ENCODE results near the gene ADGRB3.

The ADGRB3 gene

DNA sequence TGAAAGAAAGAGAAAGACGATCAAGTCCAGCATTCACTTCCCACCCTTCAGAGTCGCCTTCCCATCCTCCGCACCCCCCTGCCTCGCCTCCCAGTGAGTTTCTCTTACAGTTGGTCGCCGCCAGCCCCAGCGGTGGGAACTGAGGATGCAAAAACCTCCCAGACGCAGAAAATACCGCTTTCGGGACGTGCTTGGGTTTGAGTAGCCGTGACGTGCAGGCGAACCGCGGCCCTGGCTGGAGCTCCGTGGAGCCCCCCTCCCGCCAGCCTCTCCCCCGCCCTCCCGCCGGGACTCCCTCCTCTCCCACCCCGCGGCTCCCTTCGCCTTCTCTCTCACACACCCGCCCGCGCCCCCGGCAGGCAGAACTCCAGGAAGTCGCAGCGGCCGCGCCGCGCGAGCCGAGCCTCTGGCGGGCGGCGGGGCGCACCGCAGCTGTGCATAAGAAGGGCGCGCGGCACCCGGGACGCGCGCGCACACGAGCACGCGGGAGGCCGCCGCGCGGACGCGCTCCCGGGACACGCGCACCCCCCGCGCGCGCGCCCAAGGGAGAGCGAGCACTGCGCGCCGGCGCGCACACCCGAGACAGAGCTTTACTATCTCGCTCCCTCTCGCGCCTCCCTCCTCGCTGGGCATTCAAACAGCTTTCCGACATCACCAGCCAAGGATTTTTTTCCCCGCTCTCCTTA, at the start of gene ADGRB3:
Gene ADGRB3 (plus strand): TSS at position 557 of the 686 bp plus-strand sequence. CDS start 3,394 bp downstream, outside the sequence.
- peak; percentile 4 for DNase-seq

DNA sequence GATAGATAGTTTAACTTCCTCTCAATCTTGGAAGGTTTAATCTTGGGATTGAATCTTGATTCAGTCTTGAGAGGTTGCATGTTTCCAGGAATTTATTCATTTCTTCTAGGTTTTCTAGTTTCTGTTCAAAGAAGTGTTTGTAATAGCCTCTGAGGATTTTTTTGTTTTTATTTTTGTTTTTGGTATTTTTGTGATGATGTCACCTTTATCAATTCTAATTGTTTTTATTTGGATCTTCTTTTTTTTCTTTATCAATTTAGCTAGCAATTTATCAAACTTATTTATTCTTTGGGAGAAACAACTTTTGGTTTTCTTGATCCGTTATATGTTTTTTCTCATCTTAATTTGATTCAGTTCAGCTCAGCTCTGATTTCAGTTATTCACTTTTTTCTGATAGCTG, 41.5 kb upstream of the ADGRB3 start:
- no peak for DNase-seq

DNA sequence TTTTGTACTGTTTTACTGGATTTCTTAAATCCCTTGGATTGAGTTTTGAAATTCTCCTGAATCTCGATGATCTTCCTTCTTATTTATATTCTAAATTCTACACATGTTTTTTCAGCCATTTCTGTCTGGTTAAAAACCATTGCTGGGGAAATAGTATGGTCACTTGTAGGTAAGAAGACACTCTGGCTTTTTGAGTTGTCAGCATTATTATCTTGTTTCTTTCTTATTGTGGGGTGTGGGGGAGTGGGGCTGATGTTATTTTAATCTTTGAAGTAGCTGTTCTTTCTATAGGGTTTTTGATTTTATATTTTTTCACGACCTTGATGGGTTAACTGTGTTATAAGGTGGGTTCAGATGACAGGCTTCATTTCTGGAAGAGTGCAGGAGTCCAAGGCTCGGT, 37.4 kb upstream of the ADGRB3 start:
- DNase-seq, result no peak

DNA sequence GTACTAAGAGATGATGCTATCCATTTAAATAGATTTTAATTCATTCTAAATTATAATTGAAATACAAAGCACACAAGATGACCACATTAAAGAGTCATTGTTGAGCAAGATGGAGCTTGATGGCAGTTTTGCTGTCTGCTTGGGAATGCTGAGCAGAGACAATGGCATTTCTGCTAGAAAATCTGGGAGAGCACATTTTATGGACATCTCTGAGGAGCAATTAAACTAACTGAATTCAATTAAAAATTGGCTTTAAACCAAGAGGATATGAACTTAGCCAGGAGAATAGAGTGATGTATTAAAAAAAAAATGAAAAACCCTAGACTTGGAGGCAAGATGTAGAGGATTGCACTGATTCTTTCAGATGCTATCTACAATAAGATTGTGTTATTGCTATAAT, 19.1 kb upstream of the ADGRB3 start:
- DNase-seq, result no peak

DNA sequence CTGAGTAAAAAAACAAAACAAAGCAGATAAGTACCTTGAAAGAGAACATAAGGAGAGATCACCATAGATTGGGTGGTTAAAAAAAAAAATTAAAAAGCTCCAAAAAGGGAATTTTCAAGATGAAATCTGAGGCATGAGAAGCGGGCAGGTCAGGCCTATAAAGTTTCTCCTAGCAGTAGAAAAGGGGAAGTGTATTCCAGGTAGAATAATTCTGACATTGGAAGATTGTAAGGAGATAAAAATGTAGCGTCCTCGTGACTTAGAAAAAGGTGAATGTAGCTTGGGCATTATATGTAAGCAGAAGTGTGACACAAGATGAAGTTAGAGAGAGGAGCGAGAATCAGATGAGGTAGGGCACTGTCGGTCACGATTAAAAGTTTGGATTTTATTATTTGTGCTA, 9.1 kb upstream of the ADGRB3 start:
- no peak for DNase-seq

DNA sequence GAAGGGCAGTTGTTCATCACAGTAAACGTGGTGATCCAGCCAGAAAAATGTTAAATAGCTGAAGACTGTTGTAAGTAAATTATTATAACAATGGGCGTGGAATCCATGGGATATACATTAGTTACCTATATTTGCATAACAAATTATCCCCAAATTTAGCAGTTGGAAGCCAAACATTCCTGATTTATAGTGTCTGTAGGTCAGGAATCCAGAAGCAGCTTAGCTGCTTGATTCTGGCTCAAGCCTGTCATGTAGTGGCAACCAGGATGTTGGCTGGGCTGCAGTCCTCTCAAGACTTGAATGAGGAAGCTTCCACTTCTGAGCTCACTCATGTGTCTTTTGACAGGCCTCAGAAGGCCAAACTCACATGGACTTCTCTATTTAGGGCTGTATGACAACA, 6.9 kb upstream of the ADGRB3 start:
- DNase-seq, result no peak

DNA sequence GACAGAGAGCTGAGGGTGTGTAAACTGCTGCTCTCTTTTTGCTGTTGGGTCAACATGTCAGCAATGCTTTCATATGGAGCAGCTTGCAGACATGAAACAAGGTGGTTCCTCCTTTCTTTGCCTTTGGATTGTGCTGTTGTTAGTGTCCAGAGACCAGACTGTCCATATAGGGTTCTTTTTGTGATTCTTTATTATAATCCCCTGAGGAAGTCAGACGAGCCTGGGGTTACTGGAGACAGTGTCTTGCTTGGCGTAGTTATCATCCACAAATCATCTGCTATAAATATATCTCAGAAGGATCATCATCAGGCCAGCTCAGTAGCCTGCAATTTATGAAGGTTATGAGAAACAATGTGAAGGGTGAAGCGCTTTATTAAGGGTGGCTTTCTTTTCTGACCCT, 2.3 kb upstream of the ADGRB3 start:
- DNase-seq, result no peak

DNA sequence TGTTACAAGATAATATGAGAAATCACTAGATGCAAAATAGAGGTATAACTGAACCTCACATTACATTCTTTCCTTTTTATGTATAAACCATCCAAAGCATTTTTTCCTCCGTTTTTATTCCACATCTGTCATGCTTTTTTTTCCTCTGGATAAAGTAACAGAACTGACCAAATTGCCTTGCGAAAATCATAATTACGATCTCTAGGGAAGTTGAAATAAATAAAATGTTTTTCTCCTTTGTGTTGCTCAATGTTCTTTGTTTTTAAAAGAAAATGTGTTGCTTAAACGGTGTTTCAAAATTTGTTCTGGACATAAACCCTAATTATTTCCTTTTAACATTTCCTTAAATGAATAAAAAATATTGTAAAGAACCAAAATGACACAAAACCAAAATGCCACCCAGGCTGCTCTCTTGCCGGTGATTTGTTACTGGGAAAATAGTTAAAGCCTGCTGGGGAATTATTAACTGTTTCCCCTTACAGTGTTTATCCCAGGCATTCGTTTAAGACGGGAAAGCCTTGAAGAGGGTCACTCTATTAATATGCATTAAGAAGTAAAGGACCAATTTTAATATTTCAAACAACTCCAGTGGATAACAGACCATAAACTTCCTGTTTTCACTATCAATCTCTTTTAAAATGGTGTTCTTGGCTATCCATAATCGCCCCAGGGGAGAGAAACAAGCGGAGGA, 1.7 kb upstream of the ADGRB3 start:
- no peak for DNase-seq

DNA sequence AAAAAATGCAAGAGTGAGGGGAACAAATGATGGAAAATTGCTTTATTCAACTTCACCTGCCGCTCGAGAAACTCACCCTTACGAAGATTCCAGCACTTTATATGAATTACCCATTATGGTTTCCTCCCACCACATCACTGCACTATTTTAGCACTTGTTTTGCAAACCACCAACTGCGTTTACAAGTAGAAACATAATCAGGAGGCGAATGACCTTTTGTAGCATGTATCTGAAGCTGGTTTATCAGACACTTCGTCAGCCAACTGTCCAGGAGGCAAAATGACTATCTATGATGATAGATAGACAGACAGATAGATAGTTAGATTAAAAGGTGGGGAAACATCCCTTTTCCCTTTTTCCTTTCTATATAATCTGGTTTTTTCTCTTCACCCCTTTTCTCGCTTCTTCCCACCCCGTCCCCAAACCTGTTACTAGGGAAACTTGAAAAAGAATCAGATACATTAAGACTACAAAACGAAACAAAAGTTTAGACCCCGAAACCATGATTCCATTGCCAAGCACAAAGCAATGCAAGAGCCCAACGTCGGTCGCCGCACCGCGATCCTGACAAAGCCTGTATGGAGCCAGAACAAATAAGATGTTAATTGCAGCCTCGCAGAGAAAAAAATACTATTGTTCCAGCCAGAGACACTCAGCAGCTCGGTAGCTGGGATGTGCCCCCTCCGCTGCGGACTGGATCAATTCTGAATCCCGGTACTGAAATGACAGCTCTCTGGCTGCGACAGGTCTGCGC, 933 bp upstream of the ADGRB3 start:
- no peak for DNase-seq

DNA sequence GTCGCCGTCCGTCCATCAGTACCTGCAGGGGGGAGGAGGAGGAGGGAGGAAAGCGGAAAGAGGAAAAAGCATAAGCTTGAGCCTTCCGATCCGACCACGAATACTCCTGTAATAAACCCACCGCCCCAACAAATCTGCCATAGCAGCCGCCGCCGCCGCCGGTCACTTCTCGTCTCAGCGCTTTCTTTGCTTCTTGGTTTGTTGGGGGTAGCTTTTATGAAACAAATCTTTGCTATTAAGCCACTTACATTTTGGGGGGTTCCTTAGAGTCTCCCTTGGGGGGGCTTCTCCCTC, 277 bp downstream of the ADGRB3 start:
- DNase-seq, result no peak

DNA sequence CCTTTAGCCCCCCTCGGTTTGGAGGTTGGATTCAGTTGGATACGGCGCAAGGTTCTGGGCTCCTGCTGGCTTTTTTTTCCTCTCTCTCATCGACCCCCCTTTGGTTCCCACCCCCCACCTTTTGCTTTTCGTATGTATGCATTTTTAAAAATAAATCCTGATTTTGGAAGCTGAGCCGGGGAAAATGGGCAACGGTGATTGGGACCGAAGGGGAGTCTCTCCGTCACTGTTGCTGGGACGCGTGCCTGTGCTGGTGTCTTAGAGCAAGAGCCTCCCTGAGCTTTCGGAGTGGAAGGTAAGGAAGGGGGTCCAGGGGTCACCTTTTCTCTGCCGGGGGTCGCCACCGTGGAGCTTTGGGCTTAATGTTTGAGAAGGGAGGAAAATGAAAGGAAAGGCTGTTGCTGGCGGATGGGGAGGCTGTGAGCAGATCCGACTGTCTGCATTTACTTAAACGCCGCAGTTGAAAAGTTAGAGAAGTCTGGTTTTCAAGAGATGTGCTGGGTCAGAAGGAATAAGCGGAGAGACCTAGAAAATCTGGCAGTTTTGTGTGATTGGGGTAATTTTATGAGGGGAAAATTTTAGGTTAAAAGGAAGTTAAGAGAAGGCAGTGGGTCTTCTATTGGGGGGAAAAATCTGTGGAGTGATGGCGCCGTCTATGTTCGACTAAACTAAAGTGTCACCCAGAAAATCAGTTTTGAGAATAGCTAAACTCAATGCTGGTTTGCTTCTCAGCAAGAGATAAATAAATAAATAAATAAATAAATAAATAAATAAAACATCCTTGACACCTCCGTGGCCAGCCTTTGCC, 828 bp downstream of the ADGRB3 start:
- DNase-seq, result no peak

DNA sequence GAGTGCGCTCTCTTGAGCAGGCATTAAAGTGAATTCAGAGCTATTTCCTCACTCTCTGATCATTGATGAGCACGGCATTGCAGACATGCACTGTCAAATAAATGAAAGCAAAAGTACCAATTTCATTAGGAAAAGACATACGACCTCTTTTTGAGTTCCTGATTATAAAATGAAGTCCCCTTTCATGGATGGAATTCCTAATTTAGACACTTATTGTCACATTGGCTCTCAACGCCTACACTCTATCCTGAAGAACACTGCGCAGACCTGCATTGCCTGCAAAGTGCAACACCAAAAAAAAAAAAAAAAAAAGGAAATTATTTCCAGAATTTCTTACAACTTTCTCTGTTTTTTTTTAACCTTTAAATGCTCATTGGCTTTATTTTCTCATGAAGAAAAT, 1.6 kb downstream of the ADGRB3 start:
- DNase-seq, result no peak

DNA sequence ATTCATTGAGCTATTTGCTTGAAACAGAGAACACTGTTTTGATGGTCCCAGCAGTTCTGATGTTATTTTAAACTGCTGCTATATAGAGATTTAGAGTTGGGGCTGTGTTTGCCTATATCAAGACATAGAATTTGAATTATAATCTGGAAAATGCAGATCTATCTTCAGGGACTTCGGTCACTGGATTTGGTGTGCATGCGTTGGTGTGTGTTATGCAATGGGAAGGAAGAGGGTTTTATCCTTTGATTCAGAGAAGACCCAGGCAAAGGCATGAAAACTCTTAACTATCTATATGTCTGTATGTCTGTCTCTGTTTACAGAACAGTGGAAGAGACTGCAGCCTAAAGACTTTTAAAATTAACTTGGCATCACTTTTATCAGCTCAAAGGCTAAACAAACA, 2.0 kb downstream of the ADGRB3 start:
- no peak for DNase-seq

DNA sequence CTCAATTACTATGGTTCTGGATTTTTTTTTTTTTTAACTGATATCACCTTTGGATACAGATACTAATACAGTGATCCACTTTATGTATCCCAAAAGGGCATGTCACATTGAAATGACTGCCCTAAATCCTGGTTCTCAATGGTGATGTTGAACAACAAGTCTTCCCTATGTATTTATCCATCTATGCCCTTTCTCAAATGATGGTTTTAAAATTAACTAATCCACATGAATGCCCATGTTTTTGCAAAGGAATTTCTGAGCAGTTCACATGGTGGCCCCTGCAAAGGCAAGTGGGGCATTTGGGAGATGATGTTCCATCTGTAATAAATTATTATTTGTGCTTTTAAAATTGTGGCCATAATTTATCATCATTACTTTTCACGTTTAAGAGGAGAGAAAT, 2.7 kb downstream of the ADGRB3 start:
- no peak for DNase-seq

DNA sequence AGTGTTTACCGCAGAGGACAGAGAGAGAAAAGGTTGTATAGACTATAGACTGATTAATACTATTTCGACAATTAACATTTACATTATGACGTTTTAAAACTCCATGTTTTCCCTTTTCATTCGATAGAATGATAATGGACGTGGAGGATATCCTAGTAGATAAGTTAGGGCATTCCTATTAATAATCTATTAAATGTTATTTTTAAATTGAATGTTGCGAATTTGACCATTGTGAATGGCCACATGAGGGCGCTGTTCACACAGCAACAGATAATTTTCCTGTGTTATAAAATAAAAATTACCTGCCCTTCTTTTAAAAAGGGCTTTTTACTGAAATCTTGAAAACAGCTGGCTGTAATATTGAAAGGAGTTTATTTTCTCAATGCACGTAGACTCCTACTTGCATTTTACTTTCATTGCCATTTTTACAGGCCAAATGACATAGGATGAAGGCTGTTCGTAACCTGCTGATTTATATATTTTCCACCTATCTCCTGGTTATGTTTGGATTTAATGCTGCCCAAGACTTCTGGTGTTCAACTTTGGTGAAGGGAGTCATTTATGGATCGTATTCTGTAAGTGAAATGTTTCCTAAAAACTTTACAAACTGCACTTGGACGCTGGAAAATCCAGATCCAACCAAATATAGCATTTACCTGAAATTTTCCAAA, 3.3 kb downstream of the ADGRB3 start:
- DNase-seq, result no peak

DNA sequence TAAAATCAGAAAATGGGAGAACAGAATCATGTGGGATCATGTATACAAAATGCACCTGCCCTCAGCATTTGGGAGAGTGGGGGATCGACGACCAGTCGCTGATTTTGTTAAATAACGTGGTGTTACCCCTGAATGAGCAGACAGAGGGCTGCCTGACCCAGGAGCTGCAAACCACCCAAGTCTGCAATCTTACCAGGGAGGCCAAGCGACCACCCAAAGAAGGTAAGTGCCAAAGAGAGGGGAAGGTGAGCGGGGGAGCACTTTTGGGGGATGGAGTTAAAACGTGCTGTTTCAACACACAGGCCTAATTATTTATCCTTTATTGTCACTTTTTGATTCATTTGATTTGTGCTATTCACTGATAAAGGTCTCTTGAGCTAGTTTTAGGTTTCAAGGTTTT, 4.1 kb downstream of the ADGRB3 start:
- DNase-seq, result no peak

DNA sequence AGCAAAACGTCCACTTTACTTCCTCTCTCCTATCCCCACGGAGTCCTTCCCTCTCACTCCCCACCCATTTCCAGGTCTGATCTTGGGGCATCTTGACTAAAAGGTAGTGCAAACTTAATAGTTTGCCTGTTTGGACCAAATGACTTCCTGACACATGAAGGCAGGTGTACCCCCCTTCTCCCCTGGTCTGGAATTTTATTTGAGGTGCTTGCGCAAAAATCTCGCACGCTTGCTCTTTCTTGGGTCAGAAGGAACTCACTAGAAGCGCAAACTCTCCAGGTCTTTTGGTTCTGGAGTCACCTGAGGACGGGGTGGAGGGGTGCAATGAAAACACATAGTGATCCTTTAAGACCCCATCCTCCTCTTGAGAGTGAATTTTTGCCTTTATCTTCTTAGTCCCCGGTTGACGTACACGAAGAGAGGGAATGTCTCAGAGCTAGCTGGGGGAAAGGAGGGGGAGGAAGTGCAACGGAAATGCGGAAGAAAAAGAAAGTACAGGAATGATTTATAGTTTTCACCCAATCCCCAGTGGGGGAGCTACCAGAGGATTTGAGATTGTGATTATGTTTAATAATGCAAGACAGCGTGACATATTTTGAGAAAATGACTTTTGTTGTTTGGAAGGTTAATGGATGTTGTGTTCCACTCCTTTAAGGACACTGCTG, 4.9 kb downstream of the ADGRB3 start:
- DNase-seq, result no peak

DNA sequence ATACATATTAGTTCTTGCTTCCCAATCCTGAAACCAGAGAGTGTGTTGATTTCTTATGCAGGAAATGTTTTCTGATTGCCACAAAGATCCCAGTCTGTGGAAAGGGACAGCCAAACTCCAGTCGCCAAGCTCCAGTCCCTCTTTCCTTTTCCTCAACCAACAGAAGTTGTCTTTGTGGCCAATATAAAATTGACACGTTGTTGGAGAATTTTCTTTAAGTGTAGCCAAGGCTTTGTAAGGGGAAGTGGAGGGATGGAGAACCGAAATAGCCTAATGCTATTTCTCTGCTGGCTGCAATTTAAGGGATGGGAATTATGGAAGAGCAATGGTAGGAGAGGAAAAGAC, 5.4 kb downstream of the ADGRB3 start:
- no peak for DNase-seq

DNA sequence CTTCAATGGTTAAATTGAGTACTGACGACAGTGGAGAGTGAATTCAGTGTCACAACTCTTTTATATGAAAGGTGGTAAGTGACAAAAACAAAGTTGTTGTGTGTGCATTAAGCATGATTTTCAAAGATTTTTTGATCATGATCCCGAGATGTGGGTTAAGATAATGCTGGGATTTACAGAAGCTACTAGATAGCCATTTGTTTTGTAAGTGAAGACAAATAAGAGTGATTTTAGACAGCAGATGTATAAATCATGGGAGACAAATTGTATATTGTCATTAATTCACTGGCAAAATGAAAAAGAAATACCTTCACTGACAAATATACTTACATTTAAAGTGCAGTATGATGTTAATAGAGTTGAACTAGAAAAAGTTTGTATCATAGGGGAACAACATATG, 6.1 kb downstream of the ADGRB3 start:
- DNase-seq, result no peak

DNA sequence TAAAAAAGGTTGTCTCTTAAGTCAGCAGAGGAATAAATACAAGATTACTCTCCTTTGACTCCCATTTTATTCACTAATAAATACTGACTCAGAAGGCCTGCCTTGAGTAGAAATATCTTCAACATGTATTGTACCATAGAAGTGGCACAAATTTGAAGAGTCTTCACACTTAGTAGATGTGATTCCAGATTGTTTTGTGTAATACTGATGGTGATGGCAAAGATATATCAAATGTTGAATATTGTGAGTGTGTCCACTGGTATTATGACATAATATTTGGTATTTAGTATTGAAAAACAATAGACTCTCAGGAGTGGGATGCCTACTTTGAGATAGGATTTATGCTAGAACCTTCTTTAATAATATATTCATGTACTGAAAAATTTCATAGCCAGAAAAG, 7.0 kb downstream of the ADGRB3 start:
- no peak for DNase-seq

DNA sequence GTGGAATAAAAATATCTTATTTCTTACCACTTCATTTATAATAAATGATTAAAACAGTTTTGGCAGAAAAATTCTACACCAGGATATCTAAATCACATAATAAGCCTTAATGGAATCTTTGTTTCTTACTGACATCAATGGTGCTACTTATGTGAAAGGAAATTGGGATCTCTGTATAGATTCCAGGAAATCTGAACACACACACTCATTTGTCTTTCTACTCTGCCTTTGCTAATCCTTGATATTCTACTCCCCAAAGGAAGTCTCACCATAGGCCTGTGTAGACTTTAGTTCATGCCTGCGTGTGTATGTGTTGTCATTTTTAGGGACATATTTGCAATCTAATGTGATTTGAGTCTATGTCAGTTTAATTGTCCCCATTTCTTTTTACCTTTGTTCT, 7.9 kb downstream of the ADGRB3 start:
- DNase-seq, result no peak

DNA sequence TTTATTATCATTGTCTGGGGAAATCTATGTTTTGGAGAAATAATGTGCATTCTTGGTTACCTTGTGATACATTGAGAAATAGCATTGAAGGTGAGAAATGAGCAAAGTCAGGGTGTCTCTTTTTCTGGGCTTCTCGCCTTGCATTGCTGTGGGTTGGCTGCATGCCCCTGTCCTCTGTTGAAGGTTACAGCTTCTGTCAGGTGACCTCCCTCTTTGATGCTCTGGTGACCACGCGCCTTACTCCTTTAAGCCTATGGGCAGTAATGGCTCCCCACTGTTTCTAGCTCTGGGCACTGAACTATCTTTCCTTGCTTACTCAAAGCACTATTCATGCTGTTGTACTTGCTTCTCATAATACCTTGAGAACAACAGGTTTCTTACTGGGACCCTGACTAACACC, 14.6 kb downstream of the ADGRB3 start:
- no peak for DNase-seq

DNA sequence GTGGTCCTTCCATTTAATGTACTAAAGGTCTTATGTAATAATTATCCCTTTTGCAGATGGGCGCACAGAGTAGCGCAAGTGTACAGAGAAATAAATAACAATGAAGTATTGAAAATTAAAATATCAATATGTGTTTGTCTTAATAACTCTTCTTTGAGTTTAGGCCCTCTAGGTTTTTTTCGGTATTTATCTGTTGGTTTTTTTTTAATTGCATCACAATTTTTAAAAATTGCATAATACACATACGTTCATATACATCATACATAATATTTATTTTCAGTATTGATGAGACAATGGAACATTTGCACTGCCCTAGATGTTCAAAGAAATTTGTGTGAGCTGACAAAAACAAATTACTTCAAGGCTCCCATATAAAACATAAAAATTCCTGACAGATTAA, 15.1 kb downstream of the ADGRB3 start:
- DNase-seq, result no peak
